A673 (cell line): ENCODE data around the gene SDK1. TPM values are rescaled to one million over a fixed set of nuclear protein-coding genes. Genes with fewer than 3 reads are reported as not detected.

Experiments used
- BruUV-seq: library from RNA; stranded (reverse); fragments of 400-500 nt; replicated peaks from 2 replicates; lab custom pipeline; 2021; lab: Mats Ljungman, UMichigan
- CTCF ChIA-PET: fragments of 300-600 bp; sonication (Branson Sonifier 250); formaldehyde crosslinking; loops from one replicate; lab custom pipeline; 2022; ENCODE audit warnings: antibody characterized with exemption; lab: Charles Lee
- POLR2A ChIA-PET: fragments of 300-600 bp; sonication (Branson Sonifier 250); formaldehyde crosslinking; loops from one replicate; lab custom pipeline; 2022; ENCODE audit warnings: antibody characterized with exemption; ENCODE audit not compliant: low non-redundant PET; lab: Charles Lee
- DNase-seq: peaks from one replicate; pipeline ENCODE4 v3.0.0-alpha.2; 2015; ENCODE audit warnings: low spot score
- H3K27ac ChIP-seq: fragments of 200-600 bp; sonication (generic); 2 replicates; pipeline ENCODE4 v1.5.1; 2016; ENCODE audit warnings: mixed run types, low read depth, mild to moderate bottlenecking, mixed read lengths, antibody characterized with exemption, low read length; ENCODE audit not compliant: poor library complexity, severe bottlenecking
- H3K27me3 ChIP-seq: fragments of 200-600 bp; sonication (generic); replicated peaks from 2 replicates; pipeline ENCODE4 v1.6.1; 2017; ENCODE audit warnings: mixed run types, low read depth, mild to moderate bottlenecking, mixed read lengths, antibody characterized with exemption, low read length; ENCODE audit not compliant: insufficient read depth, poor library complexity
- H3K36me3 ChIP-seq: fragments of 200-600 bp; sonication (generic); 2 replicates; pipeline ENCODE4 v1.6.1; 2016; ENCODE audit warnings: mixed run types, mild to moderate bottlenecking, mixed read lengths, antibody characterized with exemption, low read length; ENCODE audit not compliant: insufficient read depth, poor library complexity, severe bottlenecking
- H3K4me1 ChIP-seq: fragments of 200-600 bp; sonication (generic); 2 replicates; pipeline ENCODE4 v1.6.1; 2017; ENCODE audit warnings: mixed run types, mild to moderate bottlenecking, mixed read lengths, antibody characterized with exemption, low read length; ENCODE audit not compliant: insufficient read depth, poor library complexity, severe bottlenecking
- H3K4me3 ChIP-seq: fragments of 200-600 bp; sonication (generic); 2 replicates; pipeline ENCODE4 v1.5.1; 2016; ENCODE audit warnings: low read depth, mixed run types, mild to moderate bottlenecking, mixed read lengths, low read length; ENCODE audit not compliant: poor library complexity, severe bottlenecking
- H3K9me3 ChIP-seq: fragments of 200-600 bp; sonication (generic); 2 replicates; pipeline ENCODE4 v1.6.1; 2016; ENCODE audit warnings: mixed run types, low read depth, mild to moderate bottlenecking, mixed read lengths, antibody characterized with exemption, low read length; ENCODE audit not compliant: poor library complexity, severe bottlenecking
- EZH2 ChIP-seq: fragments of 200-600 bp; sonication (generic); IDR thresholded peaks from 2 replicates; pipeline ENCODE4 v1.6.1; 2017; ENCODE audit warnings: borderline replicate concordance, low read depth, mild to moderate bottlenecking, mixed read lengths, antibody characterized with exemption, low read length; ENCODE audit not compliant: poor library complexity, severe bottlenecking
- intact Hi-C: fragments of 100-400 bp; cut with micrococcal nuclease; formaldehyde crosslinking; loops from one replicate; pipeline ENCODE4 v1.10.0; 2022; ENCODE audit not compliant: unreplicated experiment
- total RNA-seq: library from RNA; stranded (reverse); gene quantifications from 2 replicates; pipeline ENCODE4 v1.2.3, GENCODE V29; 2021
- TF ChIP-seq, protein P1 (sequence below): fragments of 300-800, 200-600 bp; sonication (generic); conservative IDR thresholded peaks from 2 replicates; pipeline ENCODE4 v1.5.1; 2017; ENCODE audit warnings: low read depth, mild to moderate bottlenecking, antibody characterized with exemption, low read length, moderate library complexity, mixed read lengths

The SDK1 gene
- total RNA-seq, 1 experiment from 2014 or later: 14.7 TPM

DNA sequence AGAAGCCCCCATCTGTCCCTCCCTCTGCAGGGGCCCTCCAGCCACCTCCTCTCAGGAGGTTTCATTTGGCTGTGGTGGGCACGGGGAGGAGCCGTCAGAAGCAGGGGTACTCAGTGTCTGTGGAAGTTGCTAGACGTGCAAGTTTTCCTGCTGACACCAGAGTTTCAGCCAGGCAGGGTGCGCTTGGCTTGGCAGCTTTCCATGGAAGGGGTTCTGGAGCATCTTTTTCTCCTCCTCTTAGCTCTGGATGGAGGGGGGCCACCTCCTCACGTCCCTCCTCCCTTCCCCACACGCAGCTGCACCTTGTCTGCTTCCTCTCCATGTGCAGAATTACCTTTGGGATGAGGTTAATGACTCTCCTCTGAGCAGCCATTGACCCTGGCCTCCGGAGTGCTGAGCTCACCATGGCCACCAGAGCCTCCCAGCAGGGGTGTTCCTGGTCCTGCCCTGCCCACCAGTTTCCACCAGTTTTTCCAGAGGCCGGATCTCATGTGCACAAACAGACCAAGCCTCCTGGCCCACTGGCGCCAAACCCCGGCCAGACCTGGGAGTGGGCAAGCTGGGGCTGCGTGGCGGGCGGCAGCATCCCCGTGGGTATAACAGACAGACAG lies 801.3 kb downstream of the SDK1 start:
- no TSS peak for BruUV-seq
- intact Hi-C loops: no loop called here
- no peak for DNase-seq
- no peaks in the 10 kb centered on the region for H3K27me3 ChIP-seq
- no peaks in the 10 kb centered on the region for H3K9me3 ChIP-seq
- no peak overlapping the region for H3K4me3 ChIP-seq
- TF ChIP-seq EZH2: no peak
- TF ChIP-seq, protein P1, sequence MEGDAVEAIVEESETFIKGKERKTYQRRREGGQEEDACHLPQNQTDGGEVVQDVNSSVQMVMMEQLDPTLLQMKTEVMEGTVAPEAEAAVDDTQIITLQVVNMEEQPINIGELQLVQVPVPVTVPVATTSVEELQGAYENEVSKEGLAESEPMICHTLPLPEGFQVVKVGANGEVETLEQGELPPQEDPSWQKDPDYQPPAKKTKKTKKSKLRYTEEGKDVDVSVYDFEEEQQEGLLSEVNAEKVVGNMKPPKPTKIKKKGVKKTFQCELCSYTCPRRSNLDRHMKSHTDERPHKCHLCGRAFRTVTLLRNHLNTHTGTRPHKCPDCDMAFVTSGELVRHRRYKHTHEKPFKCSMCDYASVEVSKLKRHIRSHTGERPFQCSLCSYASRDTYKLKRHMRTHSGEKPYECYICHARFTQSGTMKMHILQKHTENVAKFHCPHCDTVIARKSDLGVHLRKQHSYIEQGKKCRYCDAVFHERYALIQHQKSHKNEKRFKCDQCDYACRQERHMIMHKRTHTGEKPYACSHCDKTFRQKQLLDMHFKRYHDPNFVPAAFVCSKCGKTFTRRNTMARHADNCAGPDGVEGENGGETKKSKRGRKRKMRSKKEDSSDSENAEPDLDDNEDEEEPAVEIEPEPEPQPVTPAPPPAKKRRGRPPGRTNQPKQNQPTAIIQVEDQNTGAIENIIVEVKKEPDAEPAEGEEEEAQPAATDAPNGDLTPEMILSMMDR: no peak
- no peak overlapping the region for H3K27ac ChIP-seq
- POLR2A ChIA-PET: no interaction called here
- no peaks in the 10 kb centered on the region for H3K36me3 ChIP-seq
- H3K4me1 ChIP-seq: peaks cover 9% of the 10 kb centered on the region
- CTCF ChIA-PET: no interaction called here

DNA sequence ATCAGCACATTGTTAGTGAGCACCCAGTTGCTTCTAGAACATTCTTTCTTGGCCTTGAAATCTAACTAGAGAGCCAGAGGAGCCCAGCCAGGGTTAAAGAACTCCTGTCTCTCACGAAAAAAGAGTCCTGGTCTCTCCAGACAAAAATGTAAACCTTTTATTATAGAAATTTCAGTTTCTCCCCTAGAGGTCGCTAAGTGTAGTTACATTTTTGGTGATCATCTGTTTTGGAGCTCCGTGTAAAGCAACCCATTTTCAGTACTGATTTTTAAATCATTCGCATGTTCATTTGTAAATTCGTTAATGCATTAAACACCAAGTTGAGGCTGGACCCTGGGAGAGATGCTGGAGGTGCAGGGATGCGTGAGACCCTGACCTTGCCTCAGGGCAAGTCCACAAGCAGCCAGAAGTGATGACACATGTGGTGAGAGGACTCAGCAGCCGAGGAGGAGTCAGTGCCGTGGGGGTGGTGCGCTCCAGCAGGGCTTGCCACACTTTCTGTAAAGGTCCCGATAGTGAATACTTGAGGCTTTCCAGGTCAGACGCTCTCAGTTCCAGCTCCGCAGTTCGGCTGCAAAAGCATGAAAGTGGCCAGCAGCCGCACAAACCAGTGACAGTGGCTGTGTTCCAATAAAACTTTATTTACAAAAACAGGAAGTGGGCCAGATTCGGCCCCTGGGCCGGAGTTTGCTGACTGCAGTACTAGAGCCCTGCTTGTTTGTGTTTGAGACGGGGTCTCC lies 802.5 kb downstream of the SDK1 start:
- intact Hi-C loops: no loop called here
- no TSS peak for BruUV-seq
- Histone ChIP-seq H3K9me3 (no peaks in the 10 kb centered on the region), H3K4me3 (no peak overlapping the region), H3K27me3 (no peaks in the 10 kb centered on the region), H3K36me3 (no peaks in the 10 kb centered on the region), H3K27ac (no peak overlapping the region), H3K4me1 (peaks cover 9% of the 10 kb centered on the region)
- peak; percentile 23 for DNase-seq
- ChIA-PET POLR2A (no interaction called here), CTCF (no interaction called here)
- TF ChIP-seq EZH2: no peak
- TF ChIP-seq, protein P1: peak; percentile 45; the same call in 1 of the 2 replicates

DNA sequence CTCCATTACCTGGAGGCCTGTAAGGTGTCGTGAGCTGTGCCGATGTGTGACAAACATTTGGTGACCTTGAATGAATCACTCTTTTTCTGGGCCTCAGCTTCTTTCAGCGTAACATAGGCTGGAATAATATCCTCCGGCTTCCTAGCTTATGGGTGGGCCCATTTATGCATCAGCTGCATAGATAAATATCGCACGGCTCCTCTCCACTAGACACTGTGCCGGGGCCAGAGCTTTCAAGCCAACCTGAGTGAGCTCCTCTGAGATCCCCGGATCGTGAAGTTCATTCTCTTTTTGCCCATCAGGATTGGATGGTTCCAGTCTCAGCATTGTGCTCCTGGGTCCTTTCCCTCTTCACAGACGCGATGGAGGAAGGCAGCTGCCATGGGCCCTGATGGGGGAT lies 806.8 kb downstream of the SDK1 start:
- intact Hi-C loops: no loop called here
- Histone ChIP-seq H3K27me3 (no peaks in the 10 kb centered on the region), H3K9me3 (no peaks in the 10 kb centered on the region), H3K4me3 (no peak overlapping the region), H3K4me1 (no peaks in the 10 kb centered on the region), H3K27ac (no peak overlapping the region), H3K36me3 (no peaks in the 10 kb centered on the region)
- BruUV-seq: no TSS peak
- DNase-seq: no peak
- CTCF ChIA-PET: interaction anchor here (0.6 kb wide), 1 partner anchor 15 kb away, joined by 12 read pairs; no protein-coding TSS in a partner anchor
- TF ChIP-seq, protein P1: no peak
- TF ChIP-seq EZH2: no peak
- POLR2A ChIA-PET: no interaction called here
